ENCODE results near the gene CLDN5.
"Not testable (repeated sequence)": the region's sequence is repeated elsewhere in the genome, so short reads cannot be mapped to it uniquely, and the experiment has no call there.

CLDN5 gene

GRCh38 chr22:19547620-19548019, 23.4 kb upstream of the CLDN5 start:
- no peak for DNase-seq

GRCh38 chr22:19546680-19547079, 22.5 kb upstream of the CLDN5 start:
- no peak for DNase-seq

GRCh38 chr22:19545935-19546207, 21.7 kb upstream of the CLDN5 start:
- no peak for DNase-seq

- DNase-seq: no peak
Observed at GRCh38 chr22:19543970-19544708, 19.9 kb upstream of the CLDN5 start.

- no peak for DNase-seq
Observed at GRCh38 chr22:19540394-19540793, 16.2 kb upstream of the CLDN5 start.

- no peak for DNase-seq
Observed at GRCh38 chr22:19537941-19538488, 13.8 kb upstream of the CLDN5 start.

- DNase-seq: no peak
Observed at GRCh38 chr22:19536564-19536963, 12.4 kb upstream of the CLDN5 start.

- DNase-seq: no peak
Observed at GRCh38 chr22:19535001-19535400, 10.8 kb upstream of the CLDN5 start.

- no peak for DNase-seq
Observed at GRCh38 chr22:19533857-19534256, 9.6 kb upstream of the CLDN5 start.

- DNase-seq: no peak
Observed at GRCh38 chr22:19533049-19533626, 8.9 kb upstream of the CLDN5 start.

- DNase-seq: not testable (repeated sequence)
Observed at GRCh38 chr22:19531327-19531726, 7.1 kb upstream of the CLDN5 start.

GRCh38 chr22:19530751-19531150, 6.5 kb upstream of the CLDN5 start:
- no peak for DNase-seq

GRCh38 chr22:19529811-19530210, 5.6 kb upstream of the CLDN5 start:
- DNase-seq: no peak

- DNase-seq: no peak
Observed at GRCh38 chr22:19527861-19528417, 3.7 kb upstream of the CLDN5 start.

GRCh38 chr22:19527321-19527721, 3.1 kb upstream of the CLDN5 start:
- no peak for DNase-seq

GRCh38 chr22:19526702-19527111, 2.5 kb upstream of the CLDN5 start:
- no peak for DNase-seq

- DNase-seq: no peak
Observed at GRCh38 chr22:19526076-19526701, 2.0 kb upstream of the CLDN5 start.

- DNase-seq: no peak
Observed at GRCh38 chr22:19525666-19526065, 1.5 kb upstream of the CLDN5 start.

GRCh38 chr22:19525116-19525660, 978 bp upstream of the CLDN5 start:
- DNase-seq: no peak

GRCh38 chr22:19523240-19524169, 705 bp downstream of the CLDN5 start:
- peak in 1 of 2 donors; percentile 47 for DNase-seq

GRCh38 chr22:19522881-19523239, 1.4 kb downstream of the CLDN5 start:
- DNase-seq: no peak

- DNase-seq: no peak
Observed at GRCh38 chr22:19522190-19522880, 1.9 kb downstream of the CLDN5 start.
